ENCODE data around the gene FLNB. TPM values are rescaled to one million over a fixed set of nuclear protein-coding genes. Genes with fewer than 3 reads are reported as not detected.

The FLNB gene
- total RNA-seq, 1 donor from 2014 or later = 297 TPM

- no peak for DNase-seq (ENCODE audit: low read depth in 2 of 2)
These were observed 66.0 kb downstream of the FLNB start for GRCh38 chr3:58074116-58074715.

- no peak for DNase-seq (ENCODE audit: low read depth in 2 of 2)
These were observed 66.8 kb downstream of the FLNB start for GRCh38 chr3:58074997-58075396.

GRCh38 chr3:58077596-58078285, 69.5 kb downstream of the FLNB start:
- no peak for DNase-seq (ENCODE audit: low read depth in 2 of 2)

GRCh38 chr3:58078610-58079009, 70.4 kb downstream of the FLNB start:
- DNase-seq (ENCODE audit: low read depth in 2 of 2) = no peak

- DNase-seq (ENCODE audit: low read depth in 2 of 2) = peak in 1 of 2 donors; percentile 36
These were observed 71.6 kb downstream of the FLNB start for GRCh38 chr3:58079773-58080172.

GRCh38 chr3:58082047-58082446, 73.8 kb downstream of the FLNB start:
- DNase-seq (ENCODE audit: low read depth in 2 of 2) = peak in 1 of 2 donors; percentile 98

- DNase-seq (ENCODE audit: low read depth in 2 of 2) = peak; percentile 56 to 97
These were observed 75.9 kb downstream of the FLNB start for GRCh38 chr3:58084166-58084565.

GRCh38 chr3:58084788-58085543, 76.7 kb downstream of the FLNB start:
- DNase-seq (ENCODE audit: low read depth in 2 of 2) = no peak

GRCh38 chr3:58085616-58086015, 77.4 kb downstream of the FLNB start:
- DNase-seq (ENCODE audit: low read depth in 2 of 2) = no peak

- DNase-seq (ENCODE audit: low read depth in 2 of 2) = no peak
These were observed 80.3 kb downstream of the FLNB start for GRCh38 chr3:58088501-58088900.

- peak in 1 of 2 donors; percentile 28 for DNase-seq (ENCODE audit: low read depth in 2 of 2)
These were observed 82.1 kb downstream of the FLNB start for GRCh38 chr3:58090351-58090750.

GRCh38 chr3:58092521-58092920, 84.3 kb downstream of the FLNB start:
- DNase-seq (ENCODE audit: low read depth in 2 of 2) = no peak

GRCh38 chr3:58093574-58094195, 85.5 kb downstream of the FLNB start:
- DNase-seq (ENCODE audit: low read depth in 2 of 2) = peak in 1 of 2 donors; percentile 37

GRCh38 chr3:58094657-58095056, 86.4 kb downstream of the FLNB start:
- no peak for DNase-seq (ENCODE audit: low read depth in 2 of 2)

- DNase-seq (ENCODE audit: low read depth in 2 of 2) = no peak
These were observed 87.4 kb downstream of the FLNB start for GRCh38 chr3:58095603-58096138.

GRCh38 chr3:58098531-58098930, 90.3 kb downstream of the FLNB start:
- DNase-seq (ENCODE audit: low read depth in 2 of 2) = no peak

- peak in 1 of 2 donors; percentile 46 for DNase-seq (ENCODE audit: low read depth in 2 of 2)
These were observed 91.6 kb downstream of the FLNB start for GRCh38 chr3:58099865-58100264.

GRCh38 chr3:58101499-58102389, 93.5 kb downstream of the FLNB start:
- DNase-seq (ENCODE audit: low read depth in 2 of 2) = no peak

GRCh38 chr3:58102390-58102750, 94.1 kb downstream of the FLNB start:
- no peak for DNase-seq (ENCODE audit: low read depth in 2 of 2)

GRCh38 chr3:58102976-58103451, 94.8 kb downstream of the FLNB start:
- DNase-seq (ENCODE audit: low read depth in 2 of 2) = no peak

GRCh38 chr3:58104151-58104550, 95.9 kb downstream of the FLNB start:
- DNase-seq (ENCODE audit: low read depth in 2 of 2) = no peak
